HUES64 (cell line): Measurements from ENCODE around the gene CPEB2.

Experiments
- H3K27ac ChIP-seq: 2 replicates; pipeline ENCODE4 v1.7.0; 2013; ENCODE audit warnings: low read depth, low read length, inconsistent platforms
- H3K27me3 ChIP-seq: 2 replicates; pipeline ENCODE4 v1.6.1; 2013; ENCODE audit warnings: mild to moderate bottlenecking, low read length; ENCODE audit not compliant: insufficient read depth
- H3K36me3 ChIP-seq: 2 replicates; pipeline ENCODE4 v1.6.1; 2013; ENCODE audit warnings: mild to moderate bottlenecking, low read length; ENCODE audit not compliant: insufficient read depth
- H3K4me1 ChIP-seq: 2 replicates; pipeline ENCODE4 v1.6.1; 2013; ENCODE audit warnings: mild to moderate bottlenecking, low read length, moderate library complexity; ENCODE audit not compliant: insufficient read depth
- H3K4me3 ChIP-seq: 2 replicates; pipeline ENCODE4 v1.5.1; 2013; ENCODE audit warnings: mild to moderate bottlenecking, low read length, moderate library complexity
- H3K9ac ChIP-seq: 2 replicates; pipeline ENCODE4 v1.6.1; 2013; ENCODE audit warnings: mild to moderate bottlenecking, low read depth, low read length
- H3K9me3 ChIP-seq: 2 replicates; pipeline ENCODE4 v1.6.1; 2013; ENCODE audit warnings: low read depth, low read length; ENCODE audit not compliant: insufficient read depth
- WGBS: fragments of 150-250, 120-280 bp; methylation state at CpG from one replicate; pipeline ENCODE4 v1.1.7; 2013; ENCODE audit warnings: missing lambda C conversion rate; 5-methylcytosine and 5-hydroxymethylcytosine counted together

The CPEB2 gene

GRCh38 chr4:15011166-15011565 lies 8.9 kb downstream of the CPEB2 start:
- 97% methylated on average over 9 of the region's 9 CpGs for WGBS
- Histone ChIP-seq H3K9ac (no peak overlapping the region), H3K4me3 (no peak overlapping the region), H3K9me3 (no peaks in the 10 kb centered on the region), H3K36me3 (peaks cover 4% of the 10 kb centered on the region; the same call in 1 of the 2 replicates), H3K27me3 (peaks cover 11% of the 10 kb centered on the region), H3K4me1 (peaks cover 36% of the 10 kb centered on the region), H3K27ac (no peak overlapping the region)

GRCh38 chr4:15012017-15012788 lies 9.9 kb downstream of the CPEB2 start:
- Histone ChIP-seq H3K4me1 (peaks cover 27% of the 10 kb centered on the region), H3K27ac (no peak overlapping the region), H3K9ac (no peak overlapping the region), H3K36me3 (peaks cover 4% of the 10 kb centered on the region; the same call in 1 of the 2 replicates), H3K27me3 (peaks cover under 1% of the 10 kb centered on the region; the same call in 1 of the 2 replicates), H3K4me3 (no peak overlapping the region), H3K9me3 (no peaks in the 10 kb centered on the region)
- WGBS, result 90% methylated on average over 2 of the region's 3 CpGs

- Histone ChIP-seq H3K4me3 (no peak overlapping the region), H3K36me3 (peaks cover 4% of the 10 kb centered on the region; the same call in 1 of the 2 replicates), H3K9me3 (no peaks in the 10 kb centered on the region), H3K27ac (no peak overlapping the region), H3K9ac (no peak overlapping the region), H3K27me3 (no peaks in the 10 kb centered on the region), H3K4me1 (peaks cover 19% of the 10 kb centered on the region)
These were observed 11.3 kb downstream of the CPEB2 start for GRCh38 chr4:15013585-15013984.

- H3K36me3 ChIP-seq, result peaks cover 4% of the 10 kb centered on the region; the same call in 1 of the 2 replicates
- no peaks in the 10 kb centered on the region for H3K27me3 ChIP-seq
- no peak overlapping the region for H3K4me3 ChIP-seq
- no peak overlapping the region for H3K9ac ChIP-seq
- peaks cover 3% of the 10 kb centered on the region for H3K4me1 ChIP-seq
- no peak overlapping the region for H3K27ac ChIP-seq
- WGBS, result 100% methylated on average over 1 of the region's 1 CpG
- no peaks in the 10 kb centered on the region for H3K9me3 ChIP-seq
These were observed 12.9 kb downstream of the CPEB2 start for GRCh38 chr4:15015170-15015569.

- Histone ChIP-seq H3K27me3 (no peaks in the 10 kb centered on the region), H3K9ac (no peak overlapping the region), H3K27ac (no peak overlapping the region), H3K4me1 (no peaks in the 10 kb centered on the region), H3K36me3 (no peaks in the 10 kb centered on the region), H3K4me3 (no peak overlapping the region), H3K9me3 (no peaks in the 10 kb centered on the region)
These were observed 16.1 kb downstream of the CPEB2 start for GRCh38 chr4:15018361-15018760.

- H3K36me3 ChIP-seq, result no peaks in the 10 kb centered on the region
- no peaks in the 10 kb centered on the region for H3K4me1 ChIP-seq
- H3K27ac ChIP-seq, result no peak overlapping the region
- H3K9me3 ChIP-seq, result no peaks in the 10 kb centered on the region
- H3K27me3 ChIP-seq, result no peaks in the 10 kb centered on the region
- 91% methylated on average over 6 of the region's 7 CpGs for WGBS
- H3K9ac ChIP-seq, result no peak overlapping the region
- H3K4me3 ChIP-seq, result no peak overlapping the region
These were observed 18.4 kb downstream of the CPEB2 start for GRCh38 chr4:15020502-15021286.

- no peak overlapping the region for H3K9ac ChIP-seq
- H3K36me3 ChIP-seq, result no peaks in the 10 kb centered on the region
- H3K4me1 ChIP-seq, result no peaks in the 10 kb centered on the region
These were observed 19.0 kb downstream of the CPEB2 start for GRCh38 chr4:15021311-15021710.

GRCh38 chr4:15021946-15022345 lies 19.7 kb downstream of the CPEB2 start:
- Histone ChIP-seq H3K27ac (no peak overlapping the region), H3K4me3 (no peak overlapping the region), H3K27me3 (no peaks in the 10 kb centered on the region), H3K4me1 (no peaks in the 10 kb centered on the region), H3K36me3 (no peaks in the 10 kb centered on the region), H3K9me3 (no peaks in the 10 kb centered on the region), H3K9ac (no peak overlapping the region)
- WGBS, result 92% methylated on average over 2 of the region's 2 CpGs

More at GRCh38 chr4:15021311-15021710, 19.0 kb downstream of the CPEB2 start:
- Histone ChIP-seq H3K4me3 (no peak overlapping the region), H3K27ac (no peak overlapping the region), H3K9me3 (no peaks in the 10 kb centered on the region), H3K27me3 (no peaks in the 10 kb centered on the region)
- WGBS, result 47% methylated on average over 2 of the region's 2 CpGs

GRCh38 chr4:15024386-15024785 lies 22.1 kb downstream of the CPEB2 start:
- no peak overlapping the region for H3K4me3 ChIP-seq
- H3K36me3 ChIP-seq, result no peaks in the 10 kb centered on the region
- no peak overlapping the region for H3K9ac ChIP-seq
- no peaks in the 10 kb centered on the region for H3K9me3 ChIP-seq
- H3K27me3 ChIP-seq, result no peaks in the 10 kb centered on the region
- peaks cover 3% of the 10 kb centered on the region; the same call in 1 of the 2 replicates for H3K4me1 ChIP-seq
- WGBS, result no CpG with 5 or more reads among the region's 1 CpG
- H3K27ac ChIP-seq, result no peak overlapping the region

GRCh38 chr4:15025693-15026092 lies 23.4 kb downstream of the CPEB2 start:
- WGBS, result 91% methylated on average over 4 of the region's 5 CpGs
- Histone ChIP-seq H3K36me3 (no peaks in the 10 kb centered on the region), H3K27me3 (no peaks in the 10 kb centered on the region), H3K4me1 (peaks cover 3% of the 10 kb centered on the region; the same call in 1 of the 2 replicates), H3K4me3 (no peak overlapping the region), H3K27ac (no peak overlapping the region), H3K9ac (no peak overlapping the region), H3K9me3 (no peaks in the 10 kb centered on the region)

- no peaks in the 10 kb centered on the region for H3K27me3 ChIP-seq
- H3K4me3 ChIP-seq, result no peak overlapping the region
- peaks cover 3% of the 10 kb centered on the region; the same call in 1 of the 2 replicates for H3K4me1 ChIP-seq
- H3K36me3 ChIP-seq, result no peaks in the 10 kb centered on the region
- no peak overlapping the region for H3K27ac ChIP-seq
- WGBS, result no CpG with 5 or more reads among the region's 1 CpG
- no peak overlapping the region for H3K9ac ChIP-seq
- H3K9me3 ChIP-seq, result no peaks in the 10 kb centered on the region
These were observed 25.7 kb downstream of the CPEB2 start for GRCh38 chr4:15027921-15028435.
